Pons (tissue), 1 donor: ENCODE data around the gene LRRC34.

Source experiments
- DNase-seq: peaks from one replicate; pipeline ENCODE4 v3.0.0-alpha.2; 2016; ENCODE audit warnings: low spot score

Gene LRRC34

GRCh38 chr3:169813757-169814517 is 1.2 kb upstream of the LRRC34 start:
- no peak for DNase-seq

- DNase-seq, result no peak
Measured at GRCh38 chr3:169813278-169813677, 574 bp upstream of the LRRC34 start.

- DNase-seq, result peak; percentile 24
Measured at GRCh38 chr3:169811631-169812331, 923 bp downstream of the LRRC34 start.

- DNase-seq, result no peak
Measured at GRCh38 chr3:169809230-169809795, 3.4 kb downstream of the LRRC34 start.

GRCh38 chr3:169804681-169805080 is 8.0 kb downstream of the LRRC34 start:
- DNase-seq, result no peak

- DNase-seq, result no peak
Measured at GRCh38 chr3:169792359-169792758, 20.3 kb downstream of the LRRC34 start.

GRCh38 chr3:169790687-169791429 is 21.8 kb downstream of the LRRC34 start:
- no peak for DNase-seq

GRCh38 chr3:169790219-169790618 is 22.5 kb downstream of the LRRC34 start:
- no peak for DNase-seq

GRCh38 chr3:169787791-169788190 is 24.9 kb downstream of the LRRC34 start:
- no peak for DNase-seq

- DNase-seq, result no peak
Measured at GRCh38 chr3:169787120-169787519, 25.6 kb downstream of the LRRC34 start.

GRCh38 chr3:169781209-169781855 is 31.4 kb downstream of the LRRC34 start:
- no peak for DNase-seq

GRCh38 chr3:169780742-169781141 is 32.0 kb downstream of the LRRC34 start:
- no peak for DNase-seq

- no peak for DNase-seq
Measured at GRCh38 chr3:169777822-169778221, 34.9 kb downstream of the LRRC34 start.

- DNase-seq, result no peak
Measured at GRCh38 chr3:169774186-169774585, 38.5 kb downstream of the LRRC34 start.

- peak; percentile 94 for DNase-seq
Measured at GRCh38 chr3:169772897-169773816, 39.5 kb downstream of the LRRC34 start, which contains the start of gene MYNN. MYNN (plus strand) TSS chr3:169773396; CDS start chr3:169774296, 900 bp downstream.

GRCh38 chr3:169772305-169772896 is 40.3 kb downstream of the LRRC34 start:
- peak; percentile 81 for DNase-seq

GRCh38 chr3:169771497-169772304 is 41.0 kb downstream of the LRRC34 start:
- DNase-seq, result peak; percentile 93

- peak; percentile 72 for DNase-seq
Measured at GRCh38 chr3:169769287-169770181, 43.2 kb downstream of the LRRC34 start, which contains the start of gene ACTRT3. ACTRT3 (minus strand) TSS chr3:169769561; CDS start chr3:169769520, 41 bp downstream.
